Measurements from ENCODE around the gene ARL5C. TPM values are rescaled to one million over a fixed set of nuclear protein-coding genes. Genes with fewer than 3 reads are reported as not detected.
"Not testable (repeated sequence)": the region's sequence is repeated elsewhere in the genome, so short reads cannot be mapped to it uniquely, and the experiment has no call there.

The ARL5C gene
- total RNA-seq, 5 donors from 2014 or later (not counting 1 experiment from before 2014, with no cell fraction given): 0.90 TPM; not detected in 4

DNA sequence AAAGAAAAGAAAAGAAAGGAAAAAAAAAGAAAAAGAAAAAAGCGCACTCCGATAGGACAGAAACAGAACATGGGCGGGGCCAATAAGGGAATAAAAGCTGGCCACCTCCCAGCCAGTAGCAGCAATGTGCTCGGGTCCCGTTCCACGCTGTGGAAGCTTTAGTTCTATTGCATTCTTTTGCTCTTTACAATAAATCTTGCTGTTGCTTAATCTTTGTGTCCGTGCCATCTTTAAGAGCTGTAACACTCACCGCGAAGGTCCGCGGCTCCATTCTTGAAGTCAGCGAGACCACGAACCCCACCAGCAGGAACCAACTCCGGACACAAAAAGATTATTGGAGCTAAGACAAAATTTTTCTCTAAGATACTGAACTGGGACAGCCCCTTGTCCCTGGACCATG, 3.1 kb upstream of the ARL5C start:
- Mint-ChIP-seq H3K4me3 (no peak overlapping the region), H3K4me1 (peaks cover 34 to 47% (median 41%) of the 10 kb centered on the region in 3 donors), H3K27me3 (peaks cover 23 to 32% of the 10 kb centered on the region in 2 donors), H3K9me3 (no peaks in the 10 kb centered on the region), H3K36me3 (no peaks in the 10 kb centered on the region), H3K27ac (no peak overlapping the region)
- 90% methylated on average over 11 of the region's 14 CpGs for WGBS (ENCODE audit: insufficient coverage)
- Histone ChIP-seq H3K27me3 (replicated peaks in 1 of 2; ENCODE audit: control insufficient read depth in 2 of 2, extremely low read depth in 1 of 2, insufficient read depth in 2 of 2, low read length in 1 of 2) (peaks cover 0 to 35% of the 10 kb centered on the region in 2 experiments), H3K4me1 (ENCODE audit: control insufficient read depth in 1 of 2, extremely low read depth in 1 of 2, insufficient read depth in 2 of 2, low read length in 2 of 2) (peaks cover 5 to 54% of the 10 kb centered on the region in 2 experiments), H3K27ac (ENCODE audit: low read length) (no peak overlapping the region), H3K9me3 (no peaks in the 10 kb centered on the region), H3K4me3 (ENCODE audit: control insufficient read depth in 1 of 2, extremely low read depth in 1 of 2, low read length in 1 of 2) (no peak overlapping the region), H3K36me3 (ENCODE audit: control insufficient read depth in 2 of 2, extremely low read depth in 1 of 2, insufficient read depth in 1 of 2, low read length in 1 of 2) (no peaks in the 10 kb centered on the region)
- no peak for DNase-seq
- CTCF ChIA-PET: interaction anchor here (0.6 to 4.0 kb wide), 3 partner anchors 15 to 251 kb away, joined by 4 to 14 read pairs (median 5); no protein-coding TSS in a partner anchor
- ATAC-seq (replicated peaks in 1 of 4): no peak
- POLR2A ChIA-PET: interaction anchor here (0.6 to 0.8 kb wide), 2 partner anchors 319 to 735 kb away, joined by 5 to 8 read pairs; no protein-coding TSS in a partner anchor

DNA sequence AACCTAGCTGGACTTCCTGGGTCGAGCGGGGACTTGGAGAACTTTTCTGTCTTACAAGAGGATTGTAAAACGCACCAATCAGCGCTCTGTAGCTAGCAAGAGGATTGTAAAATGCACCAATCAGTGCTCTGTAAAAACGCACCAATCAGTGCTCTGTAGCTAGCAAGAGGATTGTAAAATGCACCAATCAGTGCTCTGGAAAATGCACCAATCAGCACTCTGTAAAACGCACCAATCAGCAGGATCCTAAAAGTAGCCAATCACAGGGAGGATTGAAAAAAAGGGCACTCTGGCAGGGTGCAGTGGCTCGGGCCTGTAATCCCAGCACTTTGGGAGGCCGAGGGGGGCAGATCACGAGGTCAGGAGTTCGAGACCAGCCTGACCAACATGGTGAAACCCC, 2.5 kb upstream of the ARL5C start:
- H3K9me3 Mint-ChIP-seq; H3K27ac ChIP-seq (ENCODE audit: low read length); H3K36me3 ChIP-seq (ENCODE audit: control insufficient read depth in 2 of 2, extremely low read depth in 1 of 2, insufficient read depth in 1 of 2, low read length in 1 of 2); ATAC-seq (replicated peaks in 1 of 4); H3K4me3 Mint-ChIP-seq; H3K36me3 Mint-ChIP-seq; H3K27ac Mint-ChIP-seq; H3K9me3 ChIP-seq; H3K4me3 ChIP-seq (ENCODE audit: control insufficient read depth in 1 of 2, extremely low read depth in 1 of 2, low read length in 1 of 2); DNase-seq: not testable (repeated sequence)
- H3K4me1 Mint-ChIP-seq: peaks cover 32 to 47% (median 40%) of the 10 kb centered on the region in 3 donors
- H3K27me3 ChIP-seq (replicated peaks in 1 of 2; ENCODE audit: control insufficient read depth in 2 of 2, extremely low read depth in 1 of 2, insufficient read depth in 2 of 2, low read length in 1 of 2): peaks cover 0 to 35% of the 10 kb centered on the region in 2 experiments
- CTCF ChIA-PET: interaction anchor here (0.6 to 4.0 kb wide), 5 partner anchors 15 to 251 kb away, joined by 3 to 14 read pairs (median 5); partner anchors contain the start of gene FBXO47 (in 1 of the 2)
- no CpG with 5 or more reads among the region's 10 CpGs for WGBS (ENCODE audit: insufficient coverage)
- peaks cover 5 to 54% of the 10 kb centered on the region in 2 experiments for H3K4me1 ChIP-seq (ENCODE audit: control insufficient read depth in 1 of 2, extremely low read depth in 1 of 2, insufficient read depth in 2 of 2, low read length in 2 of 2)
- H3K27me3 Mint-ChIP-seq: peaks cover 23 to 35% of the 10 kb centered on the region in 2 donors
- POLR2A ChIA-PET: interaction anchor here (0.6 to 0.7 kb wide), 2 partner anchors 374 to 736 kb away, joined by 5 to 7 read pairs; no protein-coding TSS in a partner anchor

DNA sequence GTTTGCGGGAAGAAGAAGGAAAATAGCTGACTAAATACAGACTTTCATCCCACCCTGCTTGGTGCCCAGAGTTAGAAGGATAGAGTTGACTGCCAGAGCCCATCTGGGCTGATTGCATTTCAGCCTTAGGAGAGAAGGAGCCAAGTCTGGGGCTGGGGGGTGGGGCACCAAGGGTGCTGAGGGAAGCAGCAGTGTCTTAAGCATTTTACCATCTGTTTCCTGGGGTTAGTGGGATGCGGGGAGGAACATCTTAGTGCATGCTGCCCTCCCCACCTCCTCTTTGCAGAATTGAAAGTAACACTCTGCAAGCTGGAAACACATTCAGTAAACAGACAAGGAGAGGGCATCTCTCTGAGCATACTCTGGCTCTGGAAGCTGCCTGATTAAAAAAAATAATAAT, 1.5 kb upstream of the ARL5C start:
- Histone ChIP-seq H3K4me1 (ENCODE audit: control insufficient read depth in 1 of 2, extremely low read depth in 1 of 2, insufficient read depth in 2 of 2, low read length in 2 of 2) (peaks cover 5 to 44% of the 10 kb centered on the region in 2 experiments), H3K27ac (ENCODE audit: low read length) (no peak overlapping the region), H3K27me3 (replicated peaks in 1 of 2; ENCODE audit: control insufficient read depth in 2 of 2, extremely low read depth in 1 of 2, insufficient read depth in 2 of 2, low read length in 1 of 2) (peaks cover 0 to 43% of the 10 kb centered on the region in 2 experiments), H3K9me3 (no peaks in the 10 kb centered on the region), H3K4me3 (ENCODE audit: control insufficient read depth in 1 of 2, extremely low read depth in 1 of 2, low read length in 1 of 2) (no peak overlapping the region), H3K36me3 (ENCODE audit: control insufficient read depth in 2 of 2, extremely low read depth in 1 of 2, insufficient read depth in 1 of 2, low read length in 1 of 2) (no peaks in the 10 kb centered on the region)
- Mint-ChIP-seq H3K4me3 (peak overlapping the region in 1 of 3 donors; percentile 54), H3K9me3 (no peaks in the 10 kb centered on the region), H3K27ac (no peak overlapping the region), H3K27me3 (peaks cover 23 to 35% of the 10 kb centered on the region in 2 donors), H3K36me3 (no peaks in the 10 kb centered on the region), H3K4me1 (peaks cover 23 to 38% (median 30%) of the 10 kb centered on the region in 3 donors)
- CTCF ChIA-PET: interaction anchor here (0.6 to 4.0 kb wide), 6 partner anchors 14 to 382 kb away, joined by 3 to 14 read pairs (median 4); no protein-coding TSS in a partner anchor
- POLR2A ChIA-PET: interaction anchor here (0.6 to 0.7 kb wide), 2 partner anchors 9 to 414 kb away, joined by 3 to 5 read pairs; no protein-coding TSS in a partner anchor
- DNase-seq (peak in 1 of 35 experiments; percentile 33), ATAC-seq (replicated peaks in 1 of 4) (no peak)
- no CpG with 5 or more reads among the region's 2 CpGs for WGBS (ENCODE audit: insufficient coverage)

DNA sequence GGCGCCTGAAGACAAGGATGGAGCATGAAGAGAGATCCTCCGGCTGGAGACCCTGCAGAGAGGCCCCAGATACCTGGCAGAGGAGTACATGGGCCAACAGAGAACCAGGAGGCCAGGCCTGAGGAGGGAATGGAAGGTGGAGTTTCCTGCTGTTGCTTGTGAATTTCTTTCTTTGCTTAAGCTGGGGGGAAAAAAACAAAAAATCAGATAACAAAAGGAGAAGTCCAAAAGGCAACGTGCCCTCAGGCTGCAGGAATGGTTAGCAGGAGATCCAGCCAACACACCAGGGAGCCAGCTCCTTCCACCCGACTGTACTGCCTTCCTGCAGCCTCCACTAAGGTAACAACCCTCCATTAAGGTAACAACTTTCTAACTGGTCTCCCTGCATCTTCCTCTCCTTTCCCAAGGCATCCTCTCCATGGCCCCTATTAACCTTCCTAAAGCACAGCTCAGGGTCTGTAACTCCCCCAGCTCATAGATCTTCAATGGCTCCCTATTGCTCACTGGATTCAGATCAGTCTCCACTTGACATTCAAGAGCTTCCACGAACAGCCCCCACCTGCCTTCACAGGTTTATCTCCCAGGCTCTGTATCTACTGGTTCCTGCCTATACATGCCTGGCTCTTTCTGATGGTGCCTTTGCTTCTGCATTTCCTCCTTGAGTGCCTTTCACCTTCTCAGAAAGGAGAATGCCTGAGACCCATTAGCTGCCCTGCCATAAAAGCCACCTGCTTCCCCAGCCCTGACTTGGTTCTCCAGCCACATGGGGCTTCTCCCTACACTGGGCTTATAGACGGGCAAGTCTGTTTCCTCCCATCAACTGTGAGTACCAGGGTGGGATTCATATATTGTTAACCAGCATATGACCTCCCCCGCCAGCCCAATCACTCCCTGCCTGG, 725 bp upstream of the ARL5C start:
- Histone ChIP-seq H3K4me3 (ENCODE audit: control insufficient read depth in 1 of 2, extremely low read depth in 1 of 2, low read length in 1 of 2) (no peak overlapping the region), H3K27ac (ENCODE audit: low read length) (no peak overlapping the region), H3K27me3 (replicated peaks in 1 of 2; ENCODE audit: control insufficient read depth in 2 of 2, extremely low read depth in 1 of 2, insufficient read depth in 2 of 2, low read length in 1 of 2) (peaks cover 0 to 44% of the 10 kb centered on the region in 2 experiments), H3K4me1 (ENCODE audit: control insufficient read depth in 1 of 2, extremely low read depth in 1 of 2, insufficient read depth in 2 of 2, low read length in 2 of 2) (peaks cover 5 to 40% of the 10 kb centered on the region in 2 experiments), H3K9me3 (no peaks in the 10 kb centered on the region), H3K36me3 (ENCODE audit: control insufficient read depth in 2 of 2, extremely low read depth in 1 of 2, insufficient read depth in 1 of 2, low read length in 1 of 2) (no peaks in the 10 kb centered on the region)
- WGBS (ENCODE audit: insufficient coverage): 83% methylated on average over 4 of the region's 7 CpGs
- Mint-ChIP-seq H3K9me3 (no peaks in the 10 kb centered on the region), H3K27ac (no peak overlapping the region), H3K4me1 (peaks cover 23 to 32% (median 30%) of the 10 kb centered on the region in 3 donors), H3K36me3 (no peaks in the 10 kb centered on the region), H3K4me3 (peak overlapping the region in 2 of 3 donors; percentile 45 to 86), H3K27me3 (peaks cover 23 to 33% of the 10 kb centered on the region in 2 donors)
- ATAC-seq (replicated peaks in 1 of 4) (no peak), DNase-seq (no peak)
- POLR2A ChIA-PET: no interaction called here
- CTCF ChIA-PET: interaction anchor here in 1 of 2 donors (0.7 to 4.0 kb wide), 5 partner anchors 13 to 184 kb away, joined by 3 to 14 read pairs (median 3); no protein-coding TSS in a partner anchor

DNA sequence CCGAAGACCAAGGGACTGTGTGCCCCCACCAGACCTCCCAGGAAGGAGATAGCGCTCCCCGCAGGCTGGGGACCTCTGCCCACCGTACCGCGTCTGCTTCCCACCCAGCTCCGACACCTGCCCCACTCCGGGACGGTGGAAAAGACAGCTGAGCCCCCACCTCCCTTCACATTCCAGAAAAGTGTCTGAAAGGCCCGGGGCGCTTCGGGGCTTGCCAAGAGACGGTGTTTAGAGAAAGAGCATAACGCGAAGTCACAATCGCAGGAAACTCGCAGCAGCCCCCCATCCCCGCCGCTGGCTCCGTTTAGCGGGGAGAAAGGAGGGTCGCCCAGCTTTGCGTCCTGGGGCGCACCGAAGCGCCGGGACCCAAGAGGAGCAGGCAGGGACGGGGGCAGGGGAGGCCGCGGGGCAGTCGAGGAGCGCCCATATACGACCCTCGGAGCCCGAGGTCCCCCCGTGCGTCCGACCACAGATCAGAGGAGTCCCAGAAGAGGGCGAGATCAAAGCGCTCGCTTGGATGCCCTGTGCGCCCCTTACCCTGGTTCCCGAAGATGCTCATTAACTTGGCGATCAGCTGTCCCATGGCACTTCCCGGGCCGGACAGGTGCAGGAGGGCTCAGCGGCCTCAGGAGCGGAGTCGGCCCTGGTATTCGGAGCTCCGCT, 652 bp downstream of the ARL5C start:
- Mint-ChIP-seq H3K27ac (peak overlapping the region in 1 of 2 donors; percentile 11), H3K27me3 (peaks cover 23 to 33% of the 10 kb centered on the region in 2 donors), H3K36me3 (no peaks in the 10 kb centered on the region), H3K4me1 (peaks cover 23 to 32% (median 30%) of the 10 kb centered on the region in 3 donors), H3K4me3 (peak overlapping the region; percentile 79 to 86 (median 85)), H3K9me3 (no peaks in the 10 kb centered on the region)
- peak overlapping the region; percentile 76 to 85 for H3K4me3 ChIP-seq (ENCODE audit: control insufficient read depth in 1 of 2, extremely low read depth in 1 of 2, low read length in 1 of 2)
- DNase-seq: peak in 1 of 35 experiments; percentile 1
- no peak overlapping the region for H3K27ac ChIP-seq (ENCODE audit: low read length)
- H3K9me3 ChIP-seq: no peaks in the 10 kb centered on the region
- WGBS (ENCODE audit: insufficient coverage): 13% methylated on average over 51 of the region's 51 CpGs
- H3K36me3 ChIP-seq (ENCODE audit: control insufficient read depth in 2 of 2, extremely low read depth in 1 of 2, insufficient read depth in 1 of 2, low read length in 1 of 2): no peaks in the 10 kb centered on the region
- ATAC-seq (replicated peaks in 1 of 4): peak; percentile 16 to 36 (median 29)
- ChIA-PET POLR2A (interaction anchor here (0.6 to 1.0 kb wide), 4 partner anchors 11 to 31 kb away, joined by 3 to 4 read pairs (median 3); no protein-coding TSS in a partner anchor), CTCF (interaction anchor here (0.6 to 4.0 kb wide), 34 partner anchors 7 to 437 kb away, joined by 3 to 51 read pairs (median 4); partner anchors contain the start of genes FBXO47 (in 1 of the 2), LASP1 (in 1 of the 2), PLXDC1 (in 1 of the 2) and RPL19 (in 1 of the 2))
- H3K27me3 ChIP-seq (replicated peaks in 1 of 2; ENCODE audit: control insufficient read depth in 2 of 2, extremely low read depth in 1 of 2, insufficient read depth in 2 of 2, low read length in 1 of 2): peaks cover 0 to 55% of the 10 kb centered on the region in 2 experiments
- H3K4me1 ChIP-seq (ENCODE audit: control insufficient read depth in 1 of 2, extremely low read depth in 1 of 2, insufficient read depth in 2 of 2, low read length in 2 of 2): peaks cover 5 to 40% of the 10 kb centered on the region in 2 experiments
